ENCODE data around the gene SCN2B.

DNA sequence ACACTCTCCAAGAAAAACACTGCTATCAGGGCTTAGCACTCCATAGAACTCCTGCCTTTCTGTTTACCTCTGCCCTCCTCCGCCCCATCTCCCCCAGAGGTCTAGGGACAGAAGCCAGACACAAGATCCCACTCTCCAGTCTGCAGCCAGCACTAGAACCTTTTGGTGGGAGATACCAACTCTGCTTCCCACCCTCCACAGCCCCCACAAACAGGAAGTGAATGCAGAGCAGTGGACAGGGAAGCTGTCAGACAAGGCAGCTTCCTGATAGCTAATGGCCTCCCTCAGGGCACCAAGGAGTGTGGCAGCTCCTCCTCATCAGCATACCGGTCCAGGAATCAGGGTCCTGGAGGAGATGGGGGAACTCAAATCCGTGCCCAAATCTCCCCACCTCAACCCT lies 28.9 kb downstream of the SCN2B start:
- TF ChIP-seq CTCF (IDR thresholded peaks at IDR 0.05) (no peak), ATF2 (CRISPR knock-in tag; IDR thresholded peaks at IDR 0.05; ENCODE audit: borderline replicate concordance, low read depth) (no peak), GRHL2 (CRISPR knock-in tag; IDR thresholded peaks at IDR 0.05; ENCODE audit: insufficient replicate concordance, severe bottlenecking) (no peak), NR1H2 (CRISPR knock-in tag; IDR thresholded peaks at IDR 0.05) (no peak), GTF2I (CRISPR knock-in tag; conservative IDR thresholded peaks at IDR 0.05) (no peak)
- TF ChIP-seq, protein P1, sequence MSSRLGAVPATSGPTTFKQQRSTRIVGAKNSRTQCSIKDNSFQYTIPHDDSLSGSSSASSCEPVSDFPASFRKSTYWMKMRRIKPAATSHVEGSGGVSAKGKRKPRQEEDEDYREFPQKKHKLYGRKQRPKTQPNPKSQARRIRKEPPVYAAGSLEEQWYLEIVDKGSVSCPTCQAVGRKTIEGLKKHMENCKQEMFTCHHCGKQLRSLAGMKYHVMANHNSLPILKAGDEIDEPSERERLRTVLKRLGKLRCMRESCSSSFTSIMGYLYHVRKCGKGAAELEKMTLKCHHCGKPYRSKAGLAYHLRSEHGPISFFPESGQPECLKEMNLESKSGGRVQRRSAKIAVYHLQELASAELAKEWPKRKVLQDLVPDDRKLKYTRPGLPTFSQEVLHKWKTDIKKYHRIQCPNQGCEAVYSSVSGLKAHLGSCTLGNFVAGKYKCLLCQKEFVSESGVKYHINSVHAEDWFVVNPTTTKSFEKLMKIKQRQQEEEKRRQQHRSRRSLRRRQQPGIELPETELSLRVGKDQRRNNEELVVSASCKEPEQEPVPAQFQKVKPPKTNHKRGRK (CRISPR knock-in tag; IDR thresholded peaks at IDR 0.05; ENCODE audit: borderline replicate concordance): no peak
- TF ChIP-seq, protein P2, sequence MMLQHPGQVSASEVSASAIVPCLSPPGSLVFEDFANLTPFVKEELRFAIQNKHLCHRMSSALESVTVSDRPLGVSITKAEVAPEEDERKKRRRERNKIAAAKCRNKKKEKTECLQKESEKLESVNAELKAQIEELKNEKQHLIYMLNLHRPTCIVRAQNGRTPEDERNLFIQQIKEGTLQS (CRISPR knock-in tag; conservative IDR thresholded peaks at IDR 0.05): no peak

Data from WTC11 (cell line).